Neural progenitor cell (in vitro differentiated cells): ENCODE results near the gene ERC2.

Source experiments
- CTCF ChIP-seq: fragments of 200-600 bp; sonication (generic); IDR thresholded peaks from 2 replicates; pipeline ENCODE4 v1.5.1; 2017; ENCODE audit warnings: antibody characterized with exemption, mild to moderate bottlenecking
- EZH2 ChIP-seq: fragments of 200-600 bp; sonication (generic); IDR thresholded peaks from 2 replicates; pipeline ENCODE4 v1.6.1; 2017; ENCODE audit warnings: antibody characterized with exemption, mild to moderate bottlenecking, moderate library complexity
- EZH2phosphoT487 ChIP-seq: fragments of 200-600 bp; sonication (generic); IDR thresholded peaks from 2 replicates; pipeline ENCODE4 v1.6.1; 2017; ENCODE audit warnings: antibody characterized with exemption

GRCh38 chr3:56101576-56101975, 366.7 kb downstream of the ERC2 start:
- TF ChIP-seq CTCF (no peak), EZH2 (no peak), EZH2phosphoT487 (no peak)
